ENCODE measurements around the gene ACVR1B. TPM values are rescaled to one million over a fixed set of nuclear protein-coding genes. Genes with fewer than 3 reads are reported as not detected.

The ACVR1B gene
- total and polyA plus RNA-seq, 2 of the 8 experiments (the other 6 are each of a cell fraction or from before 2014, with no cell fraction given) = 16.0 to 19.2 TPM

GRCh38 chr12:51941604-51942003, 9.9 kb upstream of the ACVR1B start:
- FAIRE-seq (no peak), DNase-seq (ENCODE audit: low read depth in 1 of 2, low spot score in 2 of 2) (no peak)
- no peak overlapping the region for H4K5ac ChIP-seq (ENCODE audit: insufficient read length, low read depth, low read length)
- no peak overlapping the region for H2BK15ac ChIP-seq (ENCODE audit: low read length)
- no peak overlapping the region for H3K14ac ChIP-seq (ENCODE audit: insufficient read length)
- H4K20me1 ChIP-seq (replicated peaks in 1 of 2; ENCODE audit: control insufficient read depth in 1 of 2, insufficient read depth in 2 of 2, low read length in 2 of 2) = no peaks in the 10 kb centered on the region
- no peak overlapping the region for H2BK120ac ChIP-seq (replicated peaks; ENCODE audit: low read depth, low read length)
- H3K27me3 ChIP-seq (replicated peaks in 1 of 4; ENCODE audit: control insufficient read depth in 3 of 4, extremely low read depth in 1 of 4, insufficient read depth in 3 of 4, low read length in 3 of 4) = no peaks in the 10 kb centered on the region
- no peaks in the 10 kb centered on the region for H3K79me1 ChIP-seq (ENCODE audit: low read depth, low read length)
- WGBS, 2 experiments (ENCODE audit: extremely low coverage in 1 of 2, insufficient coverage in 1 of 2, insufficient read length in 1 of 2, insufficient replicate concordance in 2 of 2, low coverage in 1 of 2, low lambda C conversion rate in 2 of 2, missing lambda C conversion rate in 1 of 2) = 86% methylated on average over 4 of the region's 4 CpGs; no CpG with 5 or more reads in 1 of the 2 experiments
- H4K8ac ChIP-seq (ENCODE audit: extremely low read depth, insufficient read depth, low read length) = no peak overlapping the region
- 0 out of 2 replicates have a peak, but pooled peaks cover 2% of the 10 kb centered on the region for H3K23me2 ChIP-seq (ENCODE audit: low read depth, low read length)
- no peak overlapping the region for H2BK5ac ChIP-seq (ENCODE audit: low read depth, low read length)
- no peak overlapping the region for H3K4me3 ChIP-seq (ENCODE audit: extremely low read depth in 1 of 4, insufficient read depth in 2 of 4, low read depth in 3 of 4, low read length in 4 of 4)
- ChIA-PET POLR2A (ENCODE audit: partially characterized antibody) (no interaction called here), CTCF (ENCODE audit: partially characterized antibody) (interaction anchor here (0.6 to 10.1 kb wide), 4 partner anchors 17 to 62 kb away, joined by 3 to 106 read pairs (median 4); no protein-coding TSS in a partner anchor)
- no peaks in the 10 kb centered on the region for H3K36me3 ChIP-seq (ENCODE audit: control insufficient read depth in 2 of 4, insufficient read depth in 4 of 4, low read length in 3 of 4)
- peaks cover 0 to 5% of the 10 kb centered on the region in 2 experiments; a peak in 1 of 4 replicates for H3K9me3 ChIP-seq (ENCODE audit: insufficient read depth in 2 of 2, low read depth in 1 of 2, low read length in 1 of 2)
- H3K27ac ChIP-seq (ENCODE audit: low read depth, low read length) = no peak overlapping the region
- no peak overlapping the region for H2BK20ac ChIP-seq (ENCODE audit: low read length)
- no peak overlapping the region for H2AK5ac ChIP-seq (ENCODE audit: low read depth, low read length)
- H3K4me2 ChIP-seq (ENCODE audit: insufficient read depth in 1 of 2, low read depth in 2 of 2, low read length in 2 of 2) = no peak overlapping the region
- no peak for TF ChIP-seq SIX5 (IDR thresholded peaks at IDR 0.05; ENCODE audit: low read depth, low read length)
- TF ChIP-seq TEAD4 (IDR thresholded peaks at IDR 0.05; ENCODE audit: low read depth, low read length) = no peak
- no peak for TF ChIP-seq CHD1 (IDR thresholded peaks at IDR 0.05; ENCODE audit: low read depth, low read length)
- TF ChIP-seq PHF8 (conservative IDR thresholded peaks at IDR 0.05; ENCODE audit: low read depth, low read length) = no peak
- TF ChIP-seq SRF (IDR thresholded peaks at IDR 0.05; ENCODE audit: low read depth, low read length) = no peak
- no peak for TF ChIP-seq CHD2 (IDR thresholded peaks at IDR 0.05; ENCODE audit: low read length)
- no peak for TF ChIP-seq BACH1 (IDR thresholded peaks at IDR 0.05; ENCODE audit: low read length)
- no peak for TF ChIP-seq ATF3 (IDR thresholded peaks at IDR 0.05; ENCODE audit: insufficient read depth, low read depth, low read length)
- TF ChIP-seq CTCF (IDR thresholded peaks at IDR 0.05; ENCODE audit: control extremely low read depth in 1 of 3, insufficient read depth in 1 of 3, low read depth in 1 of 3, low read length in 3 of 3) = no peak
- no peak for TF ChIP-seq SIRT6 (IDR thresholded peaks at IDR 0.05; ENCODE audit: low read length)
- H3K18ac ChIP-seq (ENCODE audit: extremely low read depth, low read length) = no peak overlapping the region
- H2AFZ ChIP-seq (ENCODE audit: low read length) = no peak overlapping the region
- H3K4me1 ChIP-seq (replicated peaks in 1 of 4; ENCODE audit: control insufficient read depth in 3 of 4, insufficient read depth in 4 of 4, low read length in 3 of 4) = peaks cover 0 to 2% (median 0%) of the 10 kb centered on the region in 4 experiments; a peak in 3 of 7 replicates
- H3K4ac ChIP-seq (replicated peaks; ENCODE audit: insufficient read length, low read depth, low read length) = no peak overlapping the region
- H3K79me2 ChIP-seq (ENCODE audit: control insufficient read depth in 1 of 2, insufficient read depth in 2 of 2, low read length in 2 of 2) = no peaks in the 10 kb centered on the region
- H3K23ac ChIP-seq (ENCODE audit: insufficient read length) = no peak overlapping the region
- H3K56ac ChIP-seq (replicated peaks; ENCODE audit: insufficient read length, low read depth, low read length) = no peak overlapping the region
- H4K91ac ChIP-seq (replicated peaks; ENCODE audit: insufficient read length, low read length) = no peak overlapping the region
- no peak overlapping the region for H3K9ac ChIP-seq (replicated peaks in 1 of 4; ENCODE audit: extremely low read depth in 1 of 4, low read depth in 3 of 4, low read length in 3 of 4)
- H2BK12ac ChIP-seq (ENCODE audit: low read depth, low read length) = no peak overlapping the region
